OCI-LY7 (cell line): ENCODE results near the gene RAB11FIP4. TPM values are rescaled to one million over a fixed set of nuclear protein-coding genes. Genes with fewer than 3 reads are reported as not detected.

ENCODE experiments used
- BruUV-seq: library from RNA; stranded (reverse); fragments of 400-500 nt; replicated peaks from 2 replicates; lab custom pipeline; 2021; lab: Mats Ljungman, UMichigan
- CTCF ChIA-PET: fragments of 300-600 bp; sonication (Branson Sonifier 250); formaldehyde crosslinking; loops from one replicate; lab custom pipeline; 2022; ENCODE audit warnings: antibody characterized with exemption; ENCODE audit not compliant: unreplicated experiment; lab: Charles Lee
- POLR2A ChIA-PET: fragments of 300-600 bp; sonication (Branson Sonifier 250); formaldehyde crosslinking; loops from one replicate; lab custom pipeline; 2022; ENCODE audit warnings: antibody characterized with exemption; lab: Charles Lee
- DNase-seq: peaks from one replicate; pipeline ENCODE4 v3.0.0-alpha.2; 2015; ENCODE audit warnings: low spot score
- H2AFZ ChIP-seq: fragments of 200-600 bp; sonication (generic), shearing (Covaris generic); 2 replicates; pipeline ENCODE4 v1.6.1; 2014; ENCODE audit warnings: mild to moderate bottlenecking, antibody characterized with exemption, low read length, moderate library complexity
- H3K27ac ChIP-seq: fragments of 200-600 bp; sonication (generic); 2 replicates; pipeline ENCODE4 v1.5.1; 2014; ENCODE audit warnings: mixed run types, low read depth, mild to moderate bottlenecking, moderate library complexity, low read length, inconsistent platforms; ENCODE audit not compliant: poor library complexity, severe bottlenecking
- H3K36me3 ChIP-seq: fragments of 200-600 bp; sonication (generic); 2 replicates; pipeline ENCODE4 v1.6.1; 2014; ENCODE audit warnings: mild to moderate bottlenecking, antibody characterized with exemption, low read length, moderate library complexity, mixed read lengths; ENCODE audit not compliant: insufficient read depth
- H3K4me1 ChIP-seq: fragments of 200-600 bp; sonication (generic); 2 replicates; pipeline ENCODE4 v1.5.1; 2014; ENCODE audit warnings: mild to moderate bottlenecking, low read length; ENCODE audit not compliant: insufficient read depth, poor library complexity, severe bottlenecking
- H3K4me2 ChIP-seq: fragments of 200-600 bp; sonication (generic); 2 replicates; pipeline ENCODE4 v1.6.1; 2014; ENCODE audit warnings: mild to moderate bottlenecking, low read length
- H3K4me3 ChIP-seq: fragments of 200-600 bp; sonication (generic); 2 replicates; pipeline ENCODE4 v1.5.1; 2014; ENCODE audit warnings: mild to moderate bottlenecking, low read depth, low read length; ENCODE audit not compliant: poor library complexity, severe bottlenecking
- H3K79me2 ChIP-seq: fragments of 200-600 bp; sonication (generic); 2 replicates; pipeline ENCODE4 v1.6.1; 2016; ENCODE audit warnings: low read depth, mild to moderate bottlenecking, low read length, moderate library complexity, mixed read lengths; ENCODE audit not compliant: insufficient read depth
- H3K9me2 ChIP-seq: fragments of 200-600 bp; sonication (generic); 2 replicates; pipeline ENCODE4 v1.6.1; 2016; ENCODE audit warnings: mild to moderate bottlenecking, low read length, mixed read lengths; ENCODE audit not compliant: insufficient read depth
- H3K9me3 ChIP-seq: fragments of 200-600 bp; sonication (generic); 2 replicates; pipeline ENCODE4 v1.6.1; 2014; ENCODE audit warnings: mild to moderate bottlenecking, mixed run types, low read length, mixed read lengths
- H4K20me1 ChIP-seq: fragments of 200-600 bp; sonication (generic); 2 replicates; pipeline ENCODE4 v1.6.1; 2014; ENCODE audit warnings: mild to moderate bottlenecking, antibody characterized with exemption, low read length, moderate library complexity, mixed read lengths; ENCODE audit not compliant: insufficient read depth
- CTCF ChIP-seq: fragments of 200-600 bp; sonication (generic); conservative IDR thresholded peaks from 2 replicates; pipeline ENCODE4 v1.5.1; 2014; ENCODE audit warnings: mild to moderate bottlenecking, antibody characterized with exemption, low read length, moderate library complexity, mixed read lengths
- EZH2phosphoT487 ChIP-seq: fragments of 200-600 bp; sonication (generic); IDR thresholded peaks from 2 replicates; pipeline ENCODE4 v1.6.1; 2018; ENCODE audit warnings: low read depth, borderline replicate concordance, mild to moderate bottlenecking, mixed run types, antibody characterized with exemption, low read length, moderate library complexity, mixed read lengths
- intact Hi-C: fragments of 100-400 bp; cut with micrococcal nuclease; formaldehyde crosslinking; loops from one replicate; pipeline ENCODE4 v1.10.0; 2022; ENCODE audit not compliant: unreplicated experiment
- total RNA-seq, 2 experiments: library from RNA; depleted of rRNA in 1 of 2; stranded (reverse); fragments of >200 nt in 1 of 2; shearing (Covaris generic) in 1 of 2; gene quantifications; 2 replicates each; pipeline ENCODE4 v1.2.3, GENCODE V29; 2014 to 2022

The RAB11FIP4 gene
- total RNA-seq, 2 experiments from 2014 or later = 5.8 to 15.0 TPM

- no peak overlapping the region for H3K4me3 ChIP-seq
- H3K4me2 ChIP-seq = no peak overlapping the region
- TF ChIP-seq CTCF (no peak), EZH2phosphoT487 (no peak)
- no peak overlapping the region for H3K27ac ChIP-seq
- POLR2A ChIA-PET = interaction anchor here (1.3 kb wide), 1 partner anchor 11 kb away, joined by 5 read pairs; no protein-coding TSS in a partner anchor
- H3K4me1 ChIP-seq = peaks cover 34% of the 10 kb centered on the region
- H4K20me1 ChIP-seq = no peaks in the 10 kb centered on the region
- no peak for DNase-seq
- H3K79me2 ChIP-seq = no peaks in the 10 kb centered on the region
- H3K9me3 ChIP-seq = no peaks in the 10 kb centered on the region
- H3K9me2 ChIP-seq = no peaks in the 10 kb centered on the region
- intact Hi-C loops = no loop called here
- no peak overlapping the region for H2AFZ ChIP-seq
- H3K36me3 ChIP-seq = no peaks in the 10 kb centered on the region
- CTCF ChIA-PET = no interaction called here
- BruUV-seq = no TSS peak
Measured at GRCh38 chr17:31497431-31497830, 106.0 kb downstream of the RAB11FIP4 start.

- DNase-seq = no peak
- no peak overlapping the region for H2AFZ ChIP-seq
- H3K4me2 ChIP-seq = no peak overlapping the region
- ChIA-PET POLR2A (interaction anchor here (1.3 kb wide), 1 partner anchor 11 kb away, joined by 5 read pairs; no protein-coding TSS in a partner anchor), CTCF (no interaction called here)
- H3K79me2 ChIP-seq = no peaks in the 10 kb centered on the region
- H3K36me3 ChIP-seq = no peaks in the 10 kb centered on the region
- H3K4me3 ChIP-seq = no peak overlapping the region
- no TSS peak for BruUV-seq
- no peaks in the 10 kb centered on the region for H4K20me1 ChIP-seq
- peaks cover 27% of the 10 kb centered on the region for H3K4me1 ChIP-seq
- intact Hi-C loops = no loop called here
- H3K9me3 ChIP-seq = no peaks in the 10 kb centered on the region
- no peaks in the 10 kb centered on the region for H3K9me2 ChIP-seq
- no peak overlapping the region for H3K27ac ChIP-seq
- TF ChIP-seq EZH2phosphoT487 = no peak
- no peak for TF ChIP-seq CTCF
Measured at GRCh38 chr17:31497994-31498826, 106.7 kb downstream of the RAB11FIP4 start.
